GM21737 (cell line): ENCODE results near the gene B4GALNT4.
"Not testable (repeated sequence)": the region's sequence is repeated elsewhere in the genome, so short reads cannot be mapped to it uniquely, and the experiment has no call there.

ENCODE experiments used
- ATAC-seq: cut with Tn5 transposase; IDR thresholded peaks from one replicate; pipeline ENCODE4 v1.9.1; 2021; ENCODE audit warnings: mild to moderate bottlenecking, moderate library complexity; ENCODE audit not compliant: unreplicated experiment

Gene B4GALNT4

DNA sequence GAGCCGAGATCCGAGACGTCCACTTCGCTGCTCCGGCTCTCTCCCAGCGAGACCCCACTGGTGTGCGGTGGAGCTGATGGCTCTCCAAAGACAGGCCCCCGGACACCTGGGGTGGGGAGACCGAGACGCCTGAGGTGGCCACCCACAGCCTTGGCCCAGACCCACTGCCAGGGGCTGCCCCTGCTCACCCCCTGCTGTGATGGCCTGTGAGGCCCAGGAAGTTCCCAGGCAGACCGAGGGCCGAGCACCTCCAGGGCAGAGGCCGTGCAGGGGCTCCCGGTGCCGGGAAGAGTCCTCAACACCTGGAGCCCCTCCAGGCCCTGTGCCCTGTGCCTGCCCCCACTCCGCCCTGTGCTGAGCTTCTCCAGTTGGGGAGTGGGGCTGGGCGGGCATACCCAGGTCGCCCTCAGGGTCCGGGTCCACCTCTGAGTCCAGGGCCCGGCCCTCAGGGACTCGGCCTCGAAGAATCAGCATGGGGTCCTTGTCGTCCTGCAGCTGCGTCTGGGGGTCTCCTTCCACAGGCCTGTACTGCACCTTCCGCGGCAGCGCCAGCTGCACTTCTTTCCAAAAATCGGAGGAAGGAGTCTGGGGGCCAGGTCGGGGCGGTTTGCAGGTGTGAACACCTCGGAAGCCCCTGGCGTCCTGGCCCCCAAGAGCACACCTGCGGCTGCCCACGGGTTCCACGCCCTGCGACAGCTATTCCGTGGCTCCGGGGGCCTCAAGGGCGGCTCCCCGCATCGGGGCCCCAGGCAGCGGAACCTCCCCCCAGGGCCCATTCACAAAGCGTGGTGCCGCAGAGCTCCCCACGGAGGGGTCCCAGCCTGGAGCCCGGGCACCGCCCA is 36.9 kb downstream of the B4GALNT4 start:
- ATAC-seq: no peak

DNA sequence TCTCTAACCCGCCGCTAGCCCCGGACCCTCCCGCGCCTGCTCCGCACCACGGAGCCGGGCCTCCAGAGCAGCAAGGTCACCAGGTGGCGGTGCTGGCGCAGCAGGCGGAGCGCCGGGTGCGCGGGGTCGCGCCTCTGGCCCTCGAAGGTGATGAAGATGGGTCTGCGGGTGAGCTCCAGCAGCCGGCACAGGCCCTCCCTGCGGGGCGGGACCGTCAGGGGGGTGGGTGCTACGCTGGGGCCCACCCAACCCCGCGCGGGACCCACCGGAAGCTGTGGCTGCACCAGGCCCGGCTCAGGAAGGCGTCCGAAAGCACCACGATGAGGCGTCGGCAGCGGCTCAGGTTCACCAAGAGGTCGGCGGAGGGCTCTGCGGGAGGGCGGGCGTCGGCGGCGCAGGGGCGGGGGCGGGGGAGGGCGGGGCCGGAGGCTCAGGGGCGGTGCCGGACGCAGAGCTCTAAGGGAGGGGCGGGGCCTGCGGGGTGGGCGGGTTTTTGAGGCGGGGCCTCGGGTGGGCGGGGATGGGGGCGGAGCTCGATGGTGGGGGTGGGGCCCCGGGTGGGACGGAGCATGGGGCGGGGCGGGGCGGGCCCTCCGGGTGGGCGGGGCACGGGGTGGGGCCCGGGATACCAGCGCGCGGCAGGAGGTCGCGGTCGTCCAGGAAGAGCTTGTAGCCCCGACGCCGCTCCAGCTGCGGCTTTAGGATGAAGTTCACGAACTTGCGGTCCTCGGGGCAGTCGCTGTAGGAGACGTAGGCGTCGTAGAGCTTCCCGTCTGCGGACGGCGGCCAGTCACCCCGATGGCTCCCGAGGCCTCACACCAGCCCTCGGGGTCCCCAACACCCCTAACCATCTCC is 37.7 kb downstream of the B4GALNT4 start:
- ATAC-seq: peak; percentile 62

DNA sequence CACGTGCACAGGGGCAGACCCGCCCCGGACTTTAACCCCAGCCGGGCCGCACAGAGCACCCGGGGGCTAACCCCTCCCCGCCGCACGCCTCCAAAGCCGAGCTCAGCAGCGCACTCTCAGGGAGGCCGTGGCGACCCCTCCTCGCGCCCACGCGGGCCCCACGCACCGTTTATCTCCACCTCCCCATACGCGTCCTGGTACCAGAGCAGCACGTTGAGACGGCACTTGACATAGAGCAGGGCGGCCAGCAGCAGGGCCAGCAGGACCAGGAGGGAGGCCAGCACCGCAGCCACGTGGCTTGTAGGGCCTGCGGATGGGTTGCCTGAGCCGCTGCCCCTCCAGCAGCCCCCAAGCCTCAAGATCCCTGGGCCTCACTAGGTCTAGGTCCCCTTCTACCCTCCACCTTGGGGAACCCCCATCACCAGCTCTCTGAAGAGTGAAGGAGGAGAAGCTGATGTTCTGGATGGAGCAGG is 38.4 kb downstream of the B4GALNT4 start:
- no peak for ATAC-seq

DNA sequence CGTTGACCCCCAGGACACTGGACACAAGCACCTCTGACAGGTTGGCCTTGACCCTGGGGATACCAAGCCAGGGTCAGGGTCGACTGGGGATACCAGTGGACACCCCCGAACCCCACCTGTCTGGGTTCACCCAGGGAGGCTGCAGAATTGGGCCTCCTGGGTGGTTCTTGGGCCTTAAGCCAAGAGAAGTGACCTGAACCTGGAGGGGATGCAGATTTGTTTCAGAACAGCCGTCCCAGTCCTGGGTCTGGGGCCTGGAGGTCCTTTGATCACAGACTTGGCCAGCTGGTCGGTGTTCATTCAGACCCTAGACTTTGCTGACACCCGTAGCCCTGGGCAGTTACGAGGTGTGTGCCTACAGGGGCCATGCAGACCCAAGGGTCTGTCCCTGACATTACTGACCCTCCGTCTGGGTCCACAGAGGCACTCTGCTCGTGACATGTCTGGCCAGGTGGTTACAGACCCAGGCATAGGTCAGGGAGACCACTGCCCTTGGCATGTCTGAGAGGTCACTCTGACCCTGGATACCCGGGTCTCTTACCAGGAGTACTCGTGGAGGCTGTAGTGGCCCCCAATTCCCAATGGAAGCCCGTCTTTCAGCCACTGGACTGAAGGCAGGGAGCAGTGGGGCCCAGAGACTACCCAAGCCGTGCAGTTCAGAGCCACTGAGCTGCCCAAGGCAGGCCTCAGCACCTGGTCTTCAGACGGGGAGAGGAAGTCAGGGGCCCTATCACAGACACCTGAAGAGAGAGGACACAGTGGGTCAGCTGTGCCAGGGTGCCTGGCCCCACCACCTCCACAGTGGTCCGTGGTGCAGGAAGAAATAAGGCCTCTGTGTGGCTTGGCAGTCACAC is 39.1 kb downstream of the B4GALNT4 start:
- ATAC-seq: no peak

DNA sequence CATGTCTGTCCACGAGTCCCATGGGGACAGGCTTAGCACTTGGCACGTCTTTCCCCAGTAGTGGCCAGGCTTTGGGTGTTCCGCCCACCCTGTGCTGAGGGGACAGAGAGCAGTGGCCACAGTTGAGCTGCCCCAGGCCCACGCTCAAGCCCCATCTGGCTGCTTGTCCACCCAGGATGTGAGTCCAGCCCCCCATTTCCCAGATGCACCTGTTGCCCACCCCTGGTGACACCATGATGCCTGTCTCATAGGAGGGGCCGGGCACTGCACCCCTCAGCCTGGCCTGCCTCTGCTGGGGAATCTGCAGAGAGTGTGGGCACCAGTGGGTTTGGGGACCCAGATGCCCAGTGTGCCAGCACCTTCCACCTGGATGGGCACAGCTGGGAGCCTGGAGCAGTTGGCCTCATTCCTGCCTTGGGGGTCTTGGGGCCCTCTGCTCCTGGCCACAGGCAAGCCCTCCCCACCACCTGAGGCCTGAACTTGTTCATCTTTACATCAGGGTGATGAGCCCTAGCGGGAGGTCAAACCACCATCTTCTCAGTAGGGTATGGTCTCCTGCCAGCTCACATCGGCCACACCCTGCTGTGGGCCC is 39.8 kb downstream of the B4GALNT4 start:
- ATAC-seq: no peak

DNA sequence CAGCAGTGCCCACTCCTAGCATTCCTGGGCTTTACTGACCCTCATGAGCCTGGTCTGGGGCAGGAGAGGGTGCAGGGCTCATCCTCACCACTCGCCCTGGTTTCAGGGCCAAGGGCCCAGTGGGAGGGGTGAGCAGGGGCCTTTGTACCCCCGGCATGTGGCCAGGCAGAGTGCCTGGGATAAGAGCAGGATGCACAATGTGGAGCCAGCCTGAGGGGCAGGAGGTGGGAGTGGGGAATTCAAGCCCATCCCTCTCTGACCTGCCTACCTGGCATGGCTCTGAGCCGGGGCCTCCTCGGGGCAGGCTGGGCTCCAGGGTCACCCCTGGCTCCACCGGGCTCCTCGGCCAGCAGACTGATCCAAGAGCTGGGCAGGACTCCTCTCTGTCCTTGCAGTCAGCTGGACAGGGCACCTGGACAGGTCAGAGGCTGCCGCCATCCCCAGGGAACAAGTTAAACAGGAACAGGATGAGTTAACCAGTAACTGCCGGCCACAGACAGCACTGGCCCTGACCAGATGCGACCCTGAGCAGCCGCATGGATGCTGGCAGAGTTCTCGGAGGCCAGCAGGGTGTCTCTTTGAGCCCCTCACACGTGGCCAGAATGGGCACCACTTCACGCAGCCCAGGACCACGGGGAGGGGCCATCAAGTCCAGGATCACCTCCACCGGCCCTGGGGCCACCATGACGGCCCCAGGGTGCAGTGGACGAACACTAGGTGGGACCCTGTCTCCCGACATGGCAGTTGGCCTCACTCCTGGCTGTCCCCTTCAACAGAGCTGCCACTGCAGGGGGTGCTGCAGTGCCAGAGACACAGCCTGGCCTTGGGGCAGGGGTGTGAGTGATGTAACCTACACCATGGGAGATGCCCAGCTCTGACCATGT is 40.5 kb downstream of the B4GALNT4 start:
- no peak for ATAC-seq

DNA sequence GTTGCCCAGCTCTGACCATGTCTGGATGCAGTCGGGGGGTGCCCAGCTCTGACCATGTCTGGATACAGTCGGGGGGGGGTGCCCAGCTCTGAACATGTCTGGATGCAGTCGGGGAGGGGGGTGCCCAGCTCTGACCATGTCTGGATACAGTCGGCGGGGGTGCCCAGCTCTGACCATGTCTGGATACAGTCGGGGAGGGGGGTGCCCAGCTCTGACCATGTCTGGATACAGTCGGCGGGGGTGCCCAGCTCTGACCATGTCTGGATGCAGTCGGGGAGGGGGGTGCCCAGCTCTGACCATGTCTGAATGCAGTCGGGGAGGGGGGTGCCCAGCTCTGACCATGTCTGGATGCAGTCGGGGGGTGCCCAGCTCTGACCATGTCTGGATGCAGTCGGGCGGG is 41.4 kb downstream of the B4GALNT4 start:
- not testable (repeated sequence) for ATAC-seq

DNA sequence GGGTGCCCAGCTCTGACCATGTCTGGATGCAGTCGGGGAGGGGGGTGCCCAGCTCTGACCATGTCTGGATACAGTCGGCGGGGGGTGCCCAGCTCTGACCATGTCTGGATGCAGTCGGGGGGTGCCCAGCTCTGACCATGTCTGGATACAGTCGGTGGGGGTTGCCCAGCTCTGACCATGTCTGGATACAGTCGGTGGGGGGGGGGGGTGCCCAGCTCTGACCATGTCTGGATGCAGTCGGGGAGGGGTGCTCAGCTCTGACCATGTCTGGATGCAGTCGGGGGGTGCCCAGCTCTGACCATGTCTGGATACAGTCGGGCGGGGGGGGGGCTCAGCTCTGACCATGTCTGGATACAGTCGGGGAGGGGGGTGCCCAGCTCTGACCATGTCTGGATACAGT is 42.2 kb downstream of the B4GALNT4 start:
- ATAC-seq: not testable (repeated sequence)

DNA sequence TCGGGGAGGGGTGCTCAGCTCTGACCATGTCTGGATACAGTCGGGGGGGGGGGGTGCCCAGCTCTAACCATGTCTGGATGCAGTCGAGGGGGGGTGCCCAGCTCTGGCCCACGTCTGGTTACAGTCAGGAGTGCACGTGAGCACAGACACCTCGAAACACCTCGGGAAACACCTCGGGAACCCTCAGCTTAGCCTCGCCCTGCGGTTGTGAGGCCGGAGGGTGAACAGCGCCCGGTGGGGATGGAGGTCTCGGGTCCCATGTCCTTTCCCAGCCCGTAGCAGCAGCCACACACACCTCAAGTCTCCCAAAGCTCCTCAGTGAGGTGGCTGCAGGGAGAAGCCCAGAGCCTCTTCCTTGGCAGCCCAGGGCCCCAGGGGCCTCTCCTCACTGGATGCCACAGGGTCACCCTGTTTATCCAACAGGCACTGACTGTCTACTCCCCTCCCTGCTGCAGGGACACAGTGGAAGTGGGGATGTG is 43.4 kb downstream of the B4GALNT4 start:
- ATAC-seq: no peak

DNA sequence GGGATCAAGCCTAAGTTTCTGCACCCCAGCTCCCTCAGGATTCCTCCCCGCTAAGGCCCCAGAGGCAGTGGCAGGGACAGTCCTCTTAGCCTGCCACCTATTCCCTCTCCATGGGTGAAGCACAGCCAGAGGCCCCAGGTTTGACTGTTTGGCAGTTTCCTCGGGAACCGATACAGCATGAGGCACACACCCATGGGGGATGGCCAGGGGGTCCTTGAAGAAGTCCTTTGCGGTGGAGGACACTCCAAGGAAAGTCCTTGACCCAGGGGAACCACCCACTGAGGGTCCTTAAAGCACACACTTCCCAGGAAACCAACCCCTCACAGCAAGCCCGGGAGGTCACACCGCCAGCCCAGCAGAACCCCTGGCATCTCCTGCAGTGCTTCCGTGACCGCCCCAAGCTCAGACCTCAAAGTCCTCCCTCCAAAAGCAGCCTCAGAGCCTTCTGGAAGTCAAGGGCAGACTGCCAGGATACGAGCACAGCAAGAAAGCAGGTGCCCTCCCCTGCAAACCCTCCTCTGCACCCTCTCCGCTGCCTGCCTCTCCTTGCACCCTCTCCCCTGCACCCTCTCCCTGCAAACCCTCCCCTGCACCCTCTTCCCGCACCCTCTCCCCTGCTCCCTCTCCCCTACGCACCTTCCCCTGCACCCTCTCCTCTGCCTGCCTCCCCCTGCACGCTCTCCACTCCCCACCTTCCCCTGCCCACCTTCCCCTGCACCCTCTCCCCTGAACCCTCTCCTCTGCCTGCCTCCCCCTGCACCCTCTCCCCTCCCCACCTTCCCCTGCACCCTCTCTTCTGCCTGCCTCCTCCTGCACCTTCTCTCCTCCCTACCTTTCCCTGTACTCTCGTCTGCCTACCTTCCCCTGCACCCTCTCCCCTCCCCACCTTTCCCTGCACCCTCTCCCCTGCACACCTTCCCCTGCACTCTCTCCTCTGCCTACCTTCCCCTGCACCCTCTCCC is 44.1 kb downstream of the B4GALNT4 start:
- no peak for ATAC-seq

DNA sequence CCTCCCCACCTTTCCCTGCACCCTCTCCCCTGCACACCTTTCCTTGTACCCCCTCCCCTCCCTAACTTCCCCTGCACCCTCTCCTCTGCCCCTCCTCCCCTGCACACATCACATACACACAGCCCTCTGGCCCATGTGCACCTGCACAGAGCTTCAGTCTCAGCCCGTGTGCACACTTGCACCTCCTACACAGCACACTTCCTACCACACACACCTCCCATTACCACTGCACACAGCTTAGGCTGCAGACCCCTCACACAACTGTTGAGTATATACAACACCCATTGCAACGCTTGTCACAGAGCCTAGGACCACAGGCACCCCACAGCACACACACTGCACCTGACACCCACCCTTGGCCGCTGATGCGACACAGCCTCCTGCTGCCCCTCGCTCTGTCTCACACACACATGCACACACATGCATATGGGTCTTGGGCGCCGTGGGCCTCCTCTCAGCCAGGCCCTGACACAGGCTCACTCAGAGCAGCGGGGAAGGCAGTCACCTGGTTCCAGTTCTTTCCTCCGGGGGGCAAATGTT is 45.1 kb downstream of the B4GALNT4 start:
- ATAC-seq: no peak

DNA sequence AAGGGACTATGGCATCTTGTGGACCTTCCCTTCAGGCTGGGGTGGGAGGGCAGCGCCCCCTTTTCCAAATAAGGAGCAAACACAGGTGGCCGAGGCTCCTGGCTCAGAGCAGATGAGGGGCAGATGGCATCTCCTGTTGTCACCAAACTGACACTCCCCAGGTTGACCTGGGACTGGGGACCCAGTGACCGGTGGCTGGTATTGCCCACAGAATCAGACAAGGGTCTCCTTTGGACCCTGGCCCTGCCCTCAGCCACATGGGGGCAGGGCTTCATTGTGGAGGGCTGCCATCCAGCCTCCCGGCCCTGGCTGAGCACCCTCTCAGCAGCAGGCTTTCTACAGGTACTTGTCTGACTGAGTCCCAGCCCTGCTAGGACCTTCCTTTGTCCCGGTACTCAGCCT is 46.3 kb downstream of the B4GALNT4 start:
- ATAC-seq: no peak

DNA sequence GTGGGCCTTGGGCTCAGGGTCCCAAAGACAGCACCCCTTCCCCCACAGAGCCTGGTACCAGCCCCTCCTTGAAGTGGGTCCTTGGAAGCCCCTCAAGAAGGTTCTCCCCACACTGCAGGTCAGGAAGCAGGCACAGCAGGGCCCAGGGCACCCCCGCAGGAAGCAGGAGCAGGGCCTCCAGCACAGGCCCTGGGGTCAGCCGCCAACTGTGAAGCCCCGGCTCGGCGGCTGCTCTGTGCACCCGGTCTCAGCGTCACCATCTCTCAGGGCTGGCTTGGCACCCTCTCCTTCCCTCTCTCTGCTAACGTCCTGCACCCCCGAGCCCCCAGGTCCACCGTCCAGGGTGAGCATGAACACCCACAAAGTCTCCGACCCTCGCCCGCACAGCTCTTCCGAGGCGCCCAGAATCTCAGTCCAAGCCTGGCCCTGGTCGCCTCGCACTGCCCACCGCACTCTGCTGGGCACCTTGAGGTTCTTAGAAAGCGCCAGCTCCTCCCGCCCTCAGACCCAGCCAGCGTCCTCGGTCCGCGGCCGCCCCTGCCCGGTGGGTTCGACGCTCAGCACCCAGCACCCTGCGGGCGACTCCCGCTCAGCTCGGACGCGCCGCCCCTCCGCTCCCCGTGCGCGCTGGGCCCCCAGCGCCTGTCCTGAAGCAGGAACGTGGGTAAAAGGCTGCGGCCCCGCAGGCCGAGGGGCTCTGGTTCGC is 46.9 kb downstream of the B4GALNT4 start:
- no peak for ATAC-seq

DNA sequence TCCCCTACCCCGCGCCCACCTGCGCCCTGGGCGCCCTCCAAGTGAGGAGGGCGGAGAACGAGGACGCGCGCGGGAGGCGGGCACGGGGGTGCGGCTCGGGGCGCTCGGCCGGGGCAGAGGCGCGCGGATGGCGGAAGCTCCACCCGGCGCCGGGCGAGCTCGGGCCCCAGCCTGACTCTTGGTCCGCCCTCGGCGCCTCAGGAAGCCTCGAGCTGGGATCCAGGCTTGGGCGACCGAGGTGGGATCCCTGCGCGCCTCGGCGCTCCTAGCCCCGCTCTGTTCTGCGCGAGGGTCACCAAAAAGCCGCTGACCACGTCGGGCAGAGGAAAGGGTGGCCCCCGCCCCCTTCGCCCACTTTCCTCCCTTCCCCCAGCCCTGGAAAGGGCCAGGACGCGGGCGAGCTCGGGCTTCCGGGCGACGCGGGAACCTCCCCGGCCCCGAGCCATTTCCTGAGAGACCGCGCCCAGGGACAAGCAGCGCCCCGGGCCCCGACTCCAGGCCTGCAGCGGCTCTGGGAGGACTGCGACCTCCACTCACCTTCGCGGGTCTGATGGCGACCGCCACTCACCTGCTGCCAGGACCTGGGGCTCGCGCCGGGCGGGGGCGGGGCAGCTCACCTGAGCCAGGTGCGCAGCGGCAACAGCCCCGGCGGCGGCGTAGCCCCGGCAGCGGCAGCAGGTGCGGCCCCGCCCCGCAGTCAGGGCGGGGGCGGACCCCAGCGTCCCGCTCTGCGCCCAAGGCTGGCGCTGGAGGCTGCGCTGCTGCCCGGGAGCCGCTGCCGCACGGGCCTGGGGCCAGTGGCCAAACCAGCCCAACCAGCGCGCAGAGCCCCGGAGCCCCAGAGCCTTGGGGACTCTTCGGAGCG is 47.7 kb downstream of the B4GALNT4 start:
- ATAC-seq: no peak

DNA sequence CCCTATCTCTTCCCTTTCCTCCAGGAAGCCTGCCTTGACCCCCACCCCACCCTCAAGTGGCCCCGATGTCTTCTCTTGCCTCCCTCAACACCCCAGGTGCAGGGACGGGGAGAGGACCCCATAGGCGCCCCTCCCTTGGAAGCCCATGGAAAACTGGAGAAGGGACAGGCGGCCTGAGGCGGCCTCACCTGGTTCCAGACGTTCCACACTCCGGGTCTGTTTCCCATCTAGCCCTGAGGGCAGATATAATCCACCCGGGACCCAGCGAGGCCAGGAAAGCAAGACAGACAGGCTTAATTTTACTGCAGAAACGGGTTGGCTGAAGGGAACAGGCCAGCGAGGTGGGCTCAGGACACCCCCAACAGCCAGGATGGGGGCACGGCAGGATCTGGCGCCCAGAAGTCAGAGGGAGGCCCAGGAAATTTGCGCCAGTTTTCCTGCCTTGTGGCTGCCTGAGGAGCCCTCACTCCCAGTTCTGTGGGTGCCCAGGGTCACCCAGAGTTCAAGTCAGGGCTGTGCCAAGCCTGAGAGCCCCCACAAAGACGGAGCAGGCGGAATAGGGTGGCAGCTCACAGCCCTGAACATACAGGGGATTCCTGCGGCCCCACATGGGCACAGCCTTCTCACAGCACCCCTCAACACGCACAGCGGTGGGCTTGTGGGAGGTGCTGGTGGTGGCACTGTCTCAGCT is 48.5 kb downstream of the B4GALNT4 start:
- ATAC-seq: no peak
